GM13977 (cell line): Measurements from ENCODE around the gene MRPS26.

Source experiments
- DNase-seq: peaks from one replicate; pipeline ENCODE4 v3.0.0; 2012; ENCODE audit warnings: low spot score
- in situ Hi-C: fragments of 300-500 bp; cut with MboI; formaldehyde crosslinking; loops from one replicate; pipeline ENCODE4 v1.12.0; 2022; ENCODE audit warnings: low sequenced_read_pairs, low pct_unique_long_range_greater_than_20kb, mixed read lengths, inconsistent platforms; ENCODE audit not compliant: unreplicated experiment
- TF ChIP-seq, protein P1 (sequence below): IDR thresholded peaks from 2 replicates; pipeline ENCODE4 v1.5.1; 2012; ENCODE audit warnings: mild to moderate bottlenecking, control low read depth; ENCODE audit not compliant: insufficient read depth; ENCODE audit errors: extremely low read depth, missing control alignments

The MRPS26 gene

GRCh38 chr20:3027987-3028386 is 17.9 kb upstream of the MRPS26 start:
- in situ Hi-C loops = no loop called here
- TF ChIP-seq, protein P1, sequence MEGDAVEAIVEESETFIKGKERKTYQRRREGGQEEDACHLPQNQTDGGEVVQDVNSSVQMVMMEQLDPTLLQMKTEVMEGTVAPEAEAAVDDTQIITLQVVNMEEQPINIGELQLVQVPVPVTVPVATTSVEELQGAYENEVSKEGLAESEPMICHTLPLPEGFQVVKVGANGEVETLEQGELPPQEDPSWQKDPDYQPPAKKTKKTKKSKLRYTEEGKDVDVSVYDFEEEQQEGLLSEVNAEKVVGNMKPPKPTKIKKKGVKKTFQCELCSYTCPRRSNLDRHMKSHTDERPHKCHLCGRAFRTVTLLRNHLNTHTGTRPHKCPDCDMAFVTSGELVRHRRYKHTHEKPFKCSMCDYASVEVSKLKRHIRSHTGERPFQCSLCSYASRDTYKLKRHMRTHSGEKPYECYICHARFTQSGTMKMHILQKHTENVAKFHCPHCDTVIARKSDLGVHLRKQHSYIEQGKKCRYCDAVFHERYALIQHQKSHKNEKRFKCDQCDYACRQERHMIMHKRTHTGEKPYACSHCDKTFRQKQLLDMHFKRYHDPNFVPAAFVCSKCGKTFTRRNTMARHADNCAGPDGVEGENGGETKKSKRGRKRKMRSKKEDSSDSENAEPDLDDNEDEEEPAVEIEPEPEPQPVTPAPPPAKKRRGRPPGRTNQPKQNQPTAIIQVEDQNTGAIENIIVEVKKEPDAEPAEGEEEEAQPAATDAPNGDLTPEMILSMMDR = no peak
- no peak for DNase-seq

GRCh38 chr20:3031524-3032147 is 14.2 kb upstream of the MRPS26 start:
- DNase-seq = no peak
- in situ Hi-C loops = no loop called here
- TF ChIP-seq, protein P1 = no peak

GRCh38 chr20:3032624-3033023 is 13.2 kb upstream of the MRPS26 start:
- TF ChIP-seq, protein P1 = no peak
- in situ Hi-C loops = no loop called here

DNA sequence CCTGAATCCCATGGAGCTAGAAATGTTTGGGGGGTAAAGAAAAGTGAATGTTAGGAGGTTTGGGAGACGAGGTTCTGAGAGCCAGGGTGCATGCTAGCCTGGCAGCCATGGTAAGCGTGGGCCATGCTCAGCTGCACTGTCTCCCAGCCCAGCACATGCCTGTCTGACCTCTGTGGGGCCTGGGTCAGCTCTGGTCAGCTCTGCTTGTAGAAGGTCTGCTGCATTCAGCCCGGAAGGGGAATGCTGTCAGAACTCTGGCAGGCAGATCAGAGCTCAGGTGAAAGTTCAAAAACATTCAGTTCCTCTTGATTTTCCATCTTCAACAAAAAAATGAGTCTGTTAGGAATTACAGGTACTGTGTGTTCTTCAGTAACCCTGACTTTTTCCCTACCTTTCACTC is 8.2 kb upstream of the MRPS26 start:
- DNase-seq = no peak
- TF ChIP-seq, protein P1 = no peak
- in situ Hi-C loops = no loop called here

More at GRCh38 chr20:3032624-3033023, 13.2 kb upstream of the MRPS26 start:
- DNase-seq = no peak

GRCh38 chr20:3038454-3038853 is 7.4 kb upstream of the MRPS26 start:
- in situ Hi-C loops = no loop called here
- TF ChIP-seq, protein P1 = no peak
- DNase-seq = no peak

DNA sequence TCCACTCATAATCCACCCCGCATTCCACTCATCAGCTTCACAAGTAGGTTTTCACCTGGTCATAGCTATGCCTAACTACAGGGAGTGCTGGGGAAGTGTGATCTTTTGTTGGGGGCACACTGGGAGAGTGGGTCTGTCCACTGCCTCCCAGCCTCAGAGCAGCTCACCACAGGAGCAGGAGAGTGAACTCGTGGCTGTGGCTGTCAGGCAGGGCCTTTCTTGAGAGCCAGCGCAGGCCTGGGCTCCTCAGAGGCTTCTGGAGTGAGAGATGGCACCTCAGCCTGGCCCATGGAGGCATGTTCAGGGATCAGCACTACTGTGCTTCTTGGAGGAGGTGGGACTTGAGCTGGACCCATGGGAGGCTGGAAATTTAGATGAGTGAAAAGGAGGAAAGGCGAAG is 6.4 kb upstream of the MRPS26 start:
- in situ Hi-C loops = no loop called here
- no peak for DNase-seq
- TF ChIP-seq, protein P1 = no peak
